ENCODE data around the gene TMEM87B.

TMEM87B gene

GRCh38 chr2:112032224-112032586 is 22.9 kb upstream of the TMEM87B start:
- Histone ChIP-seq H4K20me1 (ENCODE audit: insufficient read depth, low read length) (no peaks in the 10 kb centered on the region), H3K9me2 (ENCODE audit: low read depth, low read length) (no peaks in the 10 kb centered on the region), H3K27ac (ENCODE audit: low read depth, low read length, poor library complexity, severe bottlenecking) (no peak overlapping the region), H2AFZ (ENCODE audit: low read length) (no peak overlapping the region), H3K4me1 (ENCODE audit: insufficient read depth, low read length, severe bottlenecking) (no peaks in the 10 kb centered on the region), H3K36me3 (ENCODE audit: insufficient read depth, low read length) (no peaks in the 10 kb centered on the region), H3K27me3 (ENCODE audit: insufficient read depth, low read length) (no peaks in the 10 kb centered on the region), H3K79me2 (ENCODE audit: insufficient read depth, low read length) (no peaks in the 10 kb centered on the region), H3K9me3 (ENCODE audit: low read length) (peaks cover 5% of the 10 kb centered on the region; the same call in 1 of the 2 replicates), H3K4me2 (ENCODE audit: low read length) (no peak overlapping the region), H3K9ac (ENCODE audit: low read length) (no peak overlapping the region), H3F3A (ENCODE audit: insufficient read depth, low read length) (no peaks in the 10 kb centered on the region), H3K4me3 (ENCODE audit: low read depth, low read length, poor library complexity, severe bottlenecking) (no peak overlapping the region)
- TF ChIP-seq CTCF (IDR thresholded peaks at IDR 0.05; ENCODE audit: low read length) (no peak), EZH2 (IDR thresholded peaks at IDR 0.05; ENCODE audit: borderline replicate concordance, low read length) (no peak)

DNA sequence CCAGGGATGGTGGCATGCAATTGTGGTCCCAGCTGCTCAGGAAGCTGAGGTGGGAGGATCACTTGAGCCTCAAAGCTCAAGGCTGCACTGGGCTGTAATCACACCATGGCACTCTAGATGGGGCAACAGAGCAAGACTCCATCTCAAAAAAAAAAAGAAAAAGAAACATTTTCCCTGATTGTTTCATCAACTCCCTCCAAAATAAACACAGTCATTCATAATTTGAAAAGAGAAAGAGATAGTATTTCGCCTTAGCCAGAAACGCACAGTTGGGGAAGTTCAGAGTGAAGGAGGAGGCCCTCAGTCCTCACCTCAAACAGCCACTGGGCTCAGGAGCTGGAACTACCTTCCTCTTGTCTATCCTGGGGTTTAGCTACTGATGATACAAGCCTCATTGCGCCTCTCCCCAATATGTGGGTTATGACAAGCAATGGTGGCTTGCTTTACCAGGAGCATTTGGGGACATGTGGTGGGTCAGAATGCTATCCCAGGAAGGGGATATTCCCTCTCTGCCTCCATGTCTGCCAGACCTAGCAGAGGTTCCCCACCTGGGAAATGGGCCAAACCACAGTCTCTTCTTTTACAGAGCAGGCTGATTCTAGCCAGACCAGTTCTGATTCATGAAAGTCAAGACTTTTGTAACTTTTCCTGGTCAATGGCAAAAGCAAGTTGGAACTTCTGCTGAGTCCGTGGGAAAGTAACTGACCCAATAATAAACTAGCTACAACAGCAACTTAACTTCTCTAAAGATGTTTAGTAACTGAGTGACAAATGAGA is 22.2 kb upstream of the TMEM87B start:
- Histone ChIP-seq H3K27me3 (ENCODE audit: insufficient read depth, low read length) (no peaks in the 10 kb centered on the region), H3K36me3 (ENCODE audit: insufficient read depth, low read length) (no peaks in the 10 kb centered on the region), H3K9me3 (ENCODE audit: low read length) (peaks cover 5% of the 10 kb centered on the region; the same call in 1 of the 2 replicates), H3K27ac (ENCODE audit: low read depth, low read length, poor library complexity, severe bottlenecking) (no peak overlapping the region), H3K9ac (ENCODE audit: low read length) (no peak overlapping the region), H3K4me3 (ENCODE audit: low read depth, low read length, poor library complexity, severe bottlenecking) (no peak overlapping the region), H3K4me1 (ENCODE audit: insufficient read depth, low read length, severe bottlenecking) (no peaks in the 10 kb centered on the region), H3K79me2 (ENCODE audit: insufficient read depth, low read length) (no peaks in the 10 kb centered on the region), H3F3A (ENCODE audit: insufficient read depth, low read length) (no peaks in the 10 kb centered on the region), H2AFZ (ENCODE audit: low read length) (no peak overlapping the region), H3K4me2 (ENCODE audit: low read length) (no peak overlapping the region), H4K20me1 (ENCODE audit: insufficient read depth, low read length) (no peaks in the 10 kb centered on the region), H3K9me2 (ENCODE audit: low read depth, low read length) (no peaks in the 10 kb centered on the region)
- TF ChIP-seq CTCF (IDR thresholded peaks at IDR 0.05; ENCODE audit: low read length): no peak; the same call in 1 of the 2 replicates
- TF ChIP-seq EZH2 (IDR thresholded peaks at IDR 0.05; ENCODE audit: borderline replicate concordance, low read length): no peak

DNA sequence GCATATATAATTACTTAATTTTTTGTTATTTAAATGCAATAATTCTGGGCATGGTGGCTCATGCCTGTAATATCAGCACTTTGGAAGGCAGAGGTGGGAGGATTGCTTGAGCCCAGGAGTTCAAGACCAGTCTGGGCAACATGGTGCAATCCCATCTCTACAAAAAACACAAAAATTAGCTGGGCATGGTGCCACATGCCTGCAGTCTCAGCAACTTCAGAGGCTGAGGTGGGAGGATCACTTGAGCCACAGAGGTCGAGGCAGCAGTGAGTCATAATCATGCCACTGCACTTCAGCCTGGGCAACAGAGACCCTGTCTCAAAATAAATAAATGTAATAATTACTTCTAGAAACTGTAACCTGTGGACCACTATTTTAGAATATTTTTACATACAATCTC is 21.5 kb upstream of the TMEM87B start:
- Histone ChIP-seq H3K27me3 (ENCODE audit: insufficient read depth, low read length) (no peaks in the 10 kb centered on the region; the same call in 1 of the 2 replicates), H3K4me2 (ENCODE audit: low read length) (no peak overlapping the region), H3K36me3 (ENCODE audit: insufficient read depth, low read length) (no peaks in the 10 kb centered on the region; the same call in 1 of the 2 replicates), H3K9me3 (ENCODE audit: low read length) (peaks cover 5% of the 10 kb centered on the region; the same call in 1 of the 2 replicates), H3K4me3 (ENCODE audit: low read depth, low read length, poor library complexity, severe bottlenecking) (no peak overlapping the region), H2AFZ (ENCODE audit: low read length) (no peak overlapping the region), H3K27ac (ENCODE audit: low read depth, low read length, poor library complexity, severe bottlenecking) (no peak overlapping the region), H3K9ac (ENCODE audit: low read length) (no peak overlapping the region), H3K79me2 (ENCODE audit: insufficient read depth, low read length) (no peaks in the 10 kb centered on the region), H3F3A (ENCODE audit: insufficient read depth, low read length) (no peaks in the 10 kb centered on the region), H3K9me2 (ENCODE audit: low read depth, low read length) (no peaks in the 10 kb centered on the region), H4K20me1 (ENCODE audit: insufficient read depth, low read length) (no peaks in the 10 kb centered on the region), H3K4me1 (ENCODE audit: insufficient read depth, low read length, severe bottlenecking) (no peaks in the 10 kb centered on the region)
- TF ChIP-seq CTCF (IDR thresholded peaks at IDR 0.05; ENCODE audit: low read length): no peak
- no peak for TF ChIP-seq EZH2 (IDR thresholded peaks at IDR 0.05; ENCODE audit: borderline replicate concordance, low read length)
